HepG2 (cell line): ENCODE data around the gene DAGLB. TPM values are rescaled to one million over a fixed set of nuclear protein-coding genes. Genes with fewer than 3 reads are reported as not detected.
A peak's percentile ranks its signal among the peaks of the same experiment; 100 is the strongest.

Source experiments
- BRD4 ChIP-seq: sonication (generic); formaldehyde crosslinking; IDR thresholded peaks from 2 replicates; pipeline ENCODE4 v1.4.0; 2020; ENCODE audit warnings: missing genetic modification reagents
- HDAC1 ChIP-seq: sonication (generic); formaldehyde crosslinking; IDR thresholded peaks from 2 replicates; pipeline ENCODE4 v1.5.1; 2020; ENCODE audit warnings: mild to moderate bottlenecking, missing genetic modification reagents
- HDAC6 ChIP-seq: fragments of 200-600 bp; sonication (generic); IDR thresholded peaks from 2 replicates; pipeline ENCODE4 v1.7.0; 2017; ENCODE audit warnings: mild to moderate bottlenecking, antibody characterized with exemption, low read length, low read depth
- HMG20A ChIP-seq: IDR thresholded peaks from 2 replicates; pipeline ENCODE4 v1.6.1; 2016; ENCODE audit warnings: borderline replicate concordance
- KLF11 ChIP-seq: IDR thresholded peaks from 2 replicates; pipeline ENCODE4 v1.6.1; 2016; ENCODE audit warnings: missing compliant biosample characterization
- NBN ChIP-seq: fragments of 450-650 bp; conservative IDR thresholded peaks from 2 replicates; pipeline ENCODE4 v1.6.1; 2017
- PCBP1 ChIP-seq: fragments of 200-400 bp; formaldehyde crosslinking; IDR thresholded peaks from 2 replicates; pipeline ENCODE4 v1.6.1; 2017; ENCODE audit warnings: mild to moderate bottlenecking, low read depth, low read length, borderline replicate concordance
- PLRG1 ChIP-seq: fragments of 450-650 bp; conservative IDR thresholded peaks from 2 replicates; pipeline ENCODE4 v1.6.1; 2016
- REST ChIP-seq, 2 experiments: IDR thresholded peaks; 2 replicates each; pipeline ENCODE4 v1.6.1; 2011 to 2012; ENCODE audit warnings: low read length in 2 of 2, borderline replicate concordance in 1 of 2, low read depth in 1 of 2, mild to moderate bottlenecking in 1 of 2, moderate library complexity in 1 of 2
- RNF2 ChIP-seq: fragments of 450-650 bp; conservative IDR thresholded peaks from 2 replicates; pipeline ENCODE4 v1.6.1; 2016; ENCODE audit warnings: low read depth
- RXRB ChIP-seq: IDR thresholded peaks from 2 replicates; pipeline ENCODE4 v1.6.1; 2016; ENCODE audit warnings: borderline replicate concordance, missing genetic modification reagents, missing compliant biosample characterization
- TBP ChIP-seq: sonication (generic); formaldehyde crosslinking; IDR thresholded peaks from 2 replicates; pipeline ENCODE4 v1.5.0; 2020; ENCODE audit warnings: missing genetic modification reagents
- THAP8 ChIP-seq: sonication (generic); formaldehyde crosslinking; IDR thresholded peaks from 2 replicates; pipeline ENCODE4 v1.5.1; 2020; ENCODE audit warnings: missing genetic modification reagents, mild to moderate bottlenecking, borderline replicate concordance
- TMF1 ChIP-seq: sonication (generic); formaldehyde crosslinking; IDR thresholded peaks from 2 replicates; pipeline ENCODE4 v1.8.1; 2022; ENCODE audit warnings: low read depth, missing genetic modification reagents
- ZBTB7B ChIP-seq: sonication (generic); formaldehyde crosslinking; IDR thresholded peaks from 2 replicates; pipeline ENCODE4 v1.4.0; 2020; ENCODE audit warnings: missing genetic modification reagents
- ZNF790 ChIP-seq: sonication (generic); formaldehyde crosslinking; IDR thresholded peaks from 2 replicates; pipeline ENCODE4 v1.8.0; 2022; ENCODE audit warnings: missing genetic modification reagents, mild to moderate bottlenecking, borderline replicate concordance
- polyA plus RNA-seq, 8 experiments: library from polyadenylated mRNA; depleted of rRNA in 3 of 8; stranded (reverse) in 7 of 8; unstranded in 1 of 8; fragments of >200 nt; fragmentation: Illumina TruSeq in 4 of 8; extraction: Trizol in 4 of 8; gene quantifications; 2 replicates each; pipeline versions ENCODE4 v1.2.1 to v1.2.3, GENCODE V29; 2011 to 2016; ENCODE audit warnings: low read depth in 4 of 8, missing spikeins in 1 of 8, mixed read lengths in 1 of 8; ENCODE audit not compliant: insufficient read depth in 1 of 8
- total RNA-seq, 5 experiments: library from RNA; depleted of rRNA; stranded (reverse); fragments of >200 nt; fragmentation: Illumina TruSeq; extraction: Trizol; gene quantifications; 2 replicates each; pipeline ENCODE4 v1.2.3, GENCODE V29; 2016; ENCODE audit warnings: low read depth in 1 of 5
- TF ChIP-seq, protein P1 (sequence below): sonication (generic); formaldehyde crosslinking; conservative IDR thresholded peaks from 2 replicates; pipeline ENCODE4 v1.8.0; 2022; ENCODE audit warnings: mild to moderate bottlenecking, moderate library complexity, missing genetic modification reagents
- TF ChIP-seq, protein P2 (sequence below): sonication (generic); formaldehyde crosslinking; IDR thresholded peaks from 2 replicates; pipeline ENCODE4 v1.4.0; 2020; ENCODE audit warnings: missing genetic modification reagents
- TF ChIP-seq, protein P3 (sequence below): sonication (generic); formaldehyde crosslinking; IDR thresholded peaks from 2 replicates; pipeline ENCODE4 v1.4.0; 2020; ENCODE audit warnings: mild to moderate bottlenecking, missing genetic modification reagents
- TF ChIP-seq, protein P4 (sequence below): fragments of 450-650 bp; IDR thresholded peaks from 2 replicates; pipeline ENCODE4 v1.6.1; 2017; ENCODE audit warnings: mild to moderate bottlenecking

The DAGLB gene
- total and polyA plus RNA-seq, 2 of the 13 experiments (the other 11 are each of a cell fraction or from before 2014, with no cell fraction given), result 7.9 to 9.8 TPM

GRCh38 chr7:6376820-6377219 lies 70.9 kb downstream of the DAGLB start (continued):
- TF ChIP-seq THAP8 (CRISPR knock-in tag) (no peak), HDAC6 (no peak), TBP (no peak), HMG20A (CRISPR knock-in tag) (0 out of 2 replicates have a peak, but pooled peaks have one; percentile 12), HDAC1 (CRISPR knock-in tag) (no peak), NBN (no peak), RNF2 (no peak), BRD4 (CRISPR knock-in tag) (no peak), PCBP1 (no peak), PLRG1 (no peak), RXRB (CRISPR knock-in tag) (peak; percentile 77), ZNF790 (CRISPR knock-in tag) (no peak), TMF1 (CRISPR knock-in tag) (no peak), ZBTB7B (CRISPR knock-in tag) (peak; percentile 46; the same call in 1 of the 2 replicates), KLF11 (0 out of 2 replicates have a peak, but pooled peaks have one; percentile 30), REST (IDR thresholded peaks at IDR 0.05; ENCODE audit: borderline replicate concordance in 1 of 2, low read depth in 1 of 2, low read length in 2 of 2) (0 out of 4 replicates have a peak, but pooled peaks of 1 of the 2 experiments have one; percentile 13)
- TF ChIP-seq, protein P1, sequence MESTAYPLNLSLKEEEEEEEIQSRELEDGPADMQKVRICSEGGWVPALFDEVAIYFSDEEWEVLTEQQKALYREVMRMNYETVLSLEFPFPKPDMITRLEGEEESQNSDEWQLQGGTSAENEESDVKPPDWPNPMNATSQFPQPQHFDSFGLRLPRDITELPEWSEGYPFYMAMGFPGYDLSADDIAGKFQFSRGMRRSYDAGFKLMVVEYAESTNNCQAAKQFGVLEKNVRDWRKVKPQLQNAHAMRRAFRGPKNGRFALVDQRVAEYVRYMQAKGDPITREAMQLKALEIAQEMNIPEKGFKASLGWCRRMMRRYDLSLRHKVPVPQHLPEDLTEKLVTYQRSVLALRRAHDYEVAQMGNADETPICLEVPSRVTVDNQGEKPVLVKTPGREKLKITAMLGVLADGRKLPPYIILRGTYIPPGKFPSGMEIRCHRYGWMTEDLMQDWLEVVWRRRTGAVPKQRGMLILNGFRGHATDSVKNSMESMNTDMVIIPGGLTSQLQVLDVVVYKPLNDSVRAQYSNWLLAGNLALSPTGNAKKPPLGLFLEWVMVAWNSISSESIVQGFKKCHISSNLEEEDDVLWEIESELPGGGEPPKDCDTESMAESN, result no peak
- TF ChIP-seq, protein P2, sequence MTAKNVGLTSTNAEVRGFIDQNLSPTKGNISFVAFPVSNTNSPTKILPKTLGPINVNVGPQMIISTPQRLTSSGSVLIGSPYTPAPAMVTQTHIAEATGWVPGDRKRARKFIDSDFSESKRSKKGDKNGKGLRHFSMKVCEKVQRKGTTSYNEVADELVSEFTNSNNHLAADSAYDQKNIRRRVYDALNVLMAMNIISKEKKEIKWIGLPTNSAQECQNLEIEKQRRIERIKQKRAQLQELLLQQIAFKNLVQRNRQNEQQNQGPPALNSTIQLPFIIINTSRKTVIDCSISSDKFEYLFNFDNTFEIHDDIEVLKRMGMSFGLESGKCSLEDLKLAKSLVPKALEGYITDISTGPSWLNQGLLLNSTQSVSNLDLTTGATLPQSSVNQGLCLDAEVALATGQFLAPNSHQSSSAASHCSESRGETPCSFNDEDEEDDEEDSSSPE, result no peak
- TF ChIP-seq, protein P3, sequence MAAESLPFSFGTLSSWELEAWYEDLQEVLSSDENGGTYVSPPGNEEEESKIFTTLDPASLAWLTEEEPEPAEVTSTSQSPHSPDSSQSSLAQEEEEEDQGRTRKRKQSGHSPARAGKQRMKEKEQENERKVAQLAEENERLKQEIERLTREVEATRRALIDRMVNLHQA (CRISPR knock-in tag), result no peak
- TF ChIP-seq, protein P4, sequence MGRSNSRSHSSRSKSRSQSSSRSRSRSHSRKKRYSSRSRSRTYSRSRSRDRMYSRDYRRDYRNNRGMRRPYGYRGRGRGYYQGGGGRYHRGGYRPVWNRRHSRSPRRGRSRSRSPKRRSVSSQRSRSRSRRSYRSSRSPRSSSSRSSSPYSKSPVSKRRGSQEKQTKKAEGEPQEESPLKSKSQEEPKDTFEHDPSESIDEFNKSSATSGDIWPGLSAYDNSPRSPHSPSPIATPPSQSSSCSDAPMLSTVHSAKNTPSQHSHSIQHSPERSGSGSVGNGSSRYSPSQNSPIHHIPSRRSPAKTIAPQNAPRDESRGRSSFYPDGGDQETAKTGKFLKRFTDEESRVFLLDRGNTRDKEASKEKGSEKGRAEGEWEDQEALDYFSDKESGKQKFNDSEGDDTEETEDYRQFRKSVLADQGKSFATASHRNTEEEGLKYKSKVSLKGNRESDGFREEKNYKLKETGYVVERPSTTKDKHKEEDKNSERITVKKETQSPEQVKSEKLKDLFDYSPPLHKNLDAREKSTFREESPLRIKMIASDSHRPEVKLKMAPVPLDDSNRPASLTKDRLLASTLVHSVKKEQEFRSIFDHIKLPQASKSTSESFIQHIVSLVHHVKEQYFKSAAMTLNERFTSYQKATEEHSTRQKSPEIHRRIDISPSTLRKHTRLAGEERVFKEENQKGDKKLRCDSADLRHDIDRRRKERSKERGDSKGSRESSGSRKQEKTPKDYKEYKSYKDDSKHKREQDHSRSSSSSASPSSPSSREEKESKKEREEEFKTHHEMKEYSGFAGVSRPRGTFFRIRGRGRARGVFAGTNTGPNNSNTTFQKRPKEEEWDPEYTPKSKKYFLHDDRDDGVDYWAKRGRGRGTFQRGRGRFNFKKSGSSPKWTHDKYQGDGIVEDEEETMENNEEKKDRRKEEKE, result no peak
